A549 treated with GW870086 at 1 μM for 4 hours (cell line): ENCODE data around the gene UBQLNL. TPM values are rescaled to one million over a fixed set of nuclear protein-coding genes. Genes with fewer than 3 reads are reported as not detected.

ENCODE experiments used
- total RNA-seq: library from RNA; stranded (reverse); fragments of 200-300 nt; extraction: Qiagen RNA extraction; gene quantifications from 5 replicates; pipeline ENCODE4 v1.2.3, GENCODE V29; 2022; ENCODE audit warnings: low read depth

Gene UBQLNL, protein sequence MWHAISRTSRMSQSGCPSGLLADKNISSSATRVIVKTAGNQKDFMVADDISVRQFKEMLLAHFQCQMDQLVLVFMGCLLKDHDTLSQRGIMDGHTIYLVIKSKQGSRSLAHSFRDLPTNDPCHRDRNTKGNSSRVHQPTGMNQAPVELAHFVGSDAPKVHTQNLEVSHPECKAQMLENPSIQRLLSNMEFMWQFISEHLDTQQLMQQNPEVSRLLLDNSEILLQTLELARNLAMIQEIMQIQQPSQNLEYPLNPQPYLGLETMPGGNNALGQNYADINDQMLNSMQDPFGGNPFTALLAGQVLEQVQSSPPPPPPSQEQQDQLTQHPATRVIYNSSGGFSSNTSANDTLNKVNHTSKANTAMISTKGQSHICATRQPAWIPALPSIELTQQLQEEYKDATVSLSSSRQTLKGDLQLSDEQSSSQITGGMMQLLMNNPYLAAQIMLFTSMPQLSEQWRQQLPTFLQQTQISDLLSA
- not detected in 5 replicates for total RNA-seq

DNA sequence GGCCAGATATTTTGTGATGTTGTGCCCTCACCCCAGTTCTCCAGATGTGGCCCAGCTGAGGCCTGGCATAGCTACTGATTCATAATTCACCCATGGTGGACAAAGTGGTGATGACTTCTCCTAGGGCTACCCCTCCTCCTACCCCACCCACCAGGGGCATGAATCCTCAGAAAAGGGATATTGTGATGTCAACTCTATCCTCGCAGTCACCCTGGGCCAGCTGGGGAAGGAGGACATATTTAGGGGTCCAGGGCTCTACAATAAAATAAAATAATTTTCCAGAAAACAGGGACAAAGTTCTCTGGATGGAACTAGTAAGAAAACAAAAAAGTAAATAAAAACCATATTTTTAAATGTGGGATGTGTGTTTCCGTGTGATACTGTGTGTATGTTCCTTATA lies at the start of gene UBQLNL:
TSS of gene UBQLNL (minus strand) at position 101 of the 400 bp plus-strand sequence. CDS start 258 bp downstream, outside the sequence.

DNA sequence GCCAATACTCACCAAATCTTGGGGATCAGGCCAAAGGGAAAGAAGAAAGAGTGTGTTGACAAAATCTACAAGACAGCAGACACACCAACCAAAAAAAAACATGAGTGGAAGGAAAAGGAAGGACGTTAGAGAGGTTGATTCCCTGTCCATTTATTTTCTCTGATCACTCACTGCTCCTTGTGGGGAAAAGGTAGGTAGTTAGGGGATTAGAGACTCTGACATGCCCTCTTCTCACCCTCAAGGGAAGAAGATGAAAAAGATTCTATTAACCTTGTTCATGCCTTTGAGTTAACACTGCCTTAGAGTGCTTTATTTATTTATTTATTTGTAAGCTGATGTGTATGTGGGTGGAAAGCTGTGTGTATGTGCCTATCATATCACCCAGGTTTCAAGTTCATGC lies 31.9 kb upstream of the UBQLNL start, which contains the start of gene OR52H1:
TSS of gene OR52H1 (minus strand) at position 101 of the 400 bp plus-strand sequence. CDS start 3,035 bp downstream, outside the sequence.

DNA sequence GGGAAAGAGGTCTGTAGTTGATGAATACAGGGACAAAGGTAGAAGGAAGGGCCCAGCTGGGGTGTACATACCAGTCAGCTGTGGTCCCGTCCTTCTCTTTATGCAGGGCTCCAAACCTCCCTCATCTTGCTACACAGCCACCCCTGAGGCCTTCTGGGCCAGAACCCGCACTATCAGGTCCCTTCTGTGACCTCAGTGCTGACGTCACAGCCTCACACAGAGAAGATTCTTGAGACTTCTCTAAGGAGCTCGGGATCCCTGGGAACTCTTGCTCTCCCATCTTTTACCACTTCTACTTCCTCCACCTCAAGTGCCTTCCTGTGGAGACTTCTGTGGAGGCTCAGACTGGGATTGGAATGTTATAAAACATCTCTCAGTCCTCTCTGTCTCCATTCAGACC lies 6.7 kb downstream of the UBQLNL start, which contains the start of gene UBQLN3:
TSS of gene UBQLN3 (minus strand) at position 155 of the 400 bp plus-strand sequence. CDS start 399 bp downstream, outside the sequence.

DNA sequence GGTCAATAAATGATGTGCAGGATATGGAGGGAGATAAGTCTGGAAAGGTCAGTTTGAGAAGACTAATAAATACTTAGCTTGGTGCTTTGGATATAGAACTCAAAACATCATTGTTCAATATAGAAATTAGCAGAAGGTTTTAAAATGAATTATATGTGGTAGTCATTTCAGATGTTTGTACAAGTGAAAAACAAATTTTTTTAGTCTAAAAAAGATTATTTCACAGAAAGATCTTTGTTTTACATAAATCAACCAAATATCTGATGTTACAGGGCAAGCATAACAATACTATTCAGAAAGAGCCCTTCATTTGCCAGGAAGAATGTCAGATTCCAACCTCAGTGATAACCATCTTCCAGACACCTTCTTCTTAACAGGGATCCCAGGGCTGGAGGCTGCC lies 28.1 kb downstream of the UBQLNL start, which contains the start of gene OR52D1:
TSS of gene OR52D1 (plus strand) at position 301 of the 400 bp plus-strand sequence. CDS start at position 323, 22 bp downstream.

Other genes with a start within 250 kb of the UBQLNL start
- 0.38 TPM in 1 of 5 replicates, not detected in the others for gene HBE1, start 246.8 kb downstream of the UBQLNL start, total RNA-seq
- not detected in 5 replicates for gene OR51B4, start 214.8 kb downstream of the UBQLNL start, total RNA-seq
- gene OR51B2, start 192.4 kb downstream of the UBQLNL start, total RNA-seq: not detected in 5 replicates
- 0.10 TPM in 2 of 5 replicates, not detected in the others for gene OR51B5, start 173.2 kb downstream of the UBQLNL start, total RNA-seq
- gene OR51B6, start 165.2 kb downstream of the UBQLNL start, total RNA-seq: not detected in 5 replicates
- gene OR51M1, start 132.9 kb downstream of the UBQLNL start, total RNA-seq: not detected in 5 replicates
- gene OR51Q1, start 94.6 kb downstream of the UBQLNL start, total RNA-seq: not detected in 5 replicates
- gene OR51I1, start 75.2 kb downstream of the UBQLNL start, total RNA-seq: not detected in 5 replicates
- gene OR51I2, start 67.4 kb downstream of the UBQLNL start, total RNA-seq: not detected in 5 replicates
- not detected in 5 replicates for gene OR52D1, start 28.0 kb downstream of the UBQLNL start, total RNA-seq
- not detected in 5 replicates for gene UBQLN3, start 6.7 kb downstream of the UBQLNL start, total RNA-seq
- gene OR52H1, start 31.8 kb upstream of the UBQLNL start, total RNA-seq: not detected in 5 replicates
- not detected in 5 replicates for gene OR52B6, start 64.2 kb upstream of the UBQLNL start, total RNA-seq
- gene TRIM6, start 79.9 kb upstream of the UBQLNL start, total RNA-seq: 8.9 to 12.0 TPM (median 10.2 TPM) in 5 replicates
- 2.6 to 4.0 TPM (median 3.6 TPM) in 5 replicates for gene TRIM34, start 108.3 kb upstream of the UBQLNL start, total RNA-seq
- gene TRIM5, start 168.4 kb upstream of the UBQLNL start, total RNA-seq: 10.2 to 10.9 TPM (median 10.8 TPM) in 5 replicates
- gene TRIM22, start 173.1 kb upstream of the UBQLNL start, total RNA-seq: 0.58 to 2.2 TPM (median 0.89 TPM) in 5 replicates
- gene OR56B1, start 219.7 kb upstream of the UBQLNL start, total RNA-seq: not detected in 5 replicates
- gene OR52N4, start 237.5 kb upstream of the UBQLNL start, total RNA-seq: not detected in 5 replicates